Spleen (tissue), 11 donors: ENCODE measurements around the gene NT5C1A. TPM values are rescaled to one million over a fixed set of nuclear protein-coding genes. Genes with fewer than 3 reads are reported as not detected.

ENCODE experiments used
- DNase-seq: peaks from one replicate; pipeline ENCODE4 v3.0.0-alpha.2; 2020
- H3K27ac ChIP-seq, 8 donors: fragments of 200-600 bp; sonication (generic) in 7 of 8; 1 replicate in 4 of 8; 2 replicates in 4 of 8; pipeline versions ENCODE4 v1.5.0 to v1.8.0; 2016 to 2021; ENCODE audit warnings: inconsistent platforms in 4 of 8, mild to moderate bottlenecking in 4 of 8, moderate library complexity in 1 of 8
- H3K27me3 ChIP-seq, 7 donors: fragments of 200-600 bp; sonication (generic) in 6 of 7; replicated peaks in 1 of 7; 1 replicate in 4 of 7; 2 replicates in 3 of 7; pipeline versions ENCODE4 v1.5.0 to v1.8.0; 2016 to 2021; ENCODE audit warnings: inconsistent platforms in 3 of 7, mild to moderate bottlenecking in 1 of 7
- H3K36me3 ChIP-seq, 6 donors: fragments of 200-600 bp; sonication (generic) in 5 of 6; 1 replicate in 4 of 6; 2 replicates in 2 of 6; pipeline versions ENCODE4 v1.5.0 to v1.8.0; 2016 to 2021; ENCODE audit warnings: inconsistent platforms in 2 of 6
- H3K4me1 ChIP-seq, 6 donors: fragments of 200-600 bp; sonication (generic) in 5 of 6; 1 replicate in 3 of 6; 2 replicates in 3 of 6; pipeline versions ENCODE4 v1.5.0 to v1.8.0; 2016 to 2021; ENCODE audit warnings: inconsistent platforms in 3 of 6
- H3K4me3 ChIP-seq, 8 donors: fragments of 200-600 bp; sonication (generic) in 7 of 8; 1 replicate in 4 of 8; 2 replicates in 4 of 8; pipeline versions ENCODE4 v1.5.0 to v1.8.0; 2016 to 2021; ENCODE audit warnings: inconsistent platforms in 4 of 8, mild to moderate bottlenecking in 4 of 8, moderate library complexity in 2 of 8
- H3K9me3 ChIP-seq, 8 donors: fragments of 200-600 bp; sonication (generic) in 7 of 8; 1 replicate in 4 of 8; 2 replicates in 4 of 8; pipeline versions ENCODE4 v1.5.0 to v1.8.0; 2016 to 2021; ENCODE audit warnings: inconsistent platforms in 4 of 8
- CTCF ChIP-seq, 11 experiments: fragments of 200-600 bp in 7 of 11; fragments of 450-650 bp in 4 of 11; sonication (generic) in 4 of 11; IDR thresholded peaks in 8 of 11; conservative IDR thresholded peaks in 3 of 11; 1 replicate in 7 of 11; 2 replicates in 4 of 11; pipeline versions ENCODE4 v1.4.0 to v1.8.0; 2016 to 2021; ENCODE audit warnings: antibody characterized with exemption in 11 of 11, inconsistent platforms in 4 of 11, mild to moderate bottlenecking in 1 of 11
- POLR2A ChIP-seq, 3 donors: fragments of 450-650 bp; IDR thresholded peaks; one replicate each; pipeline ENCODE4 v1.5.1; 2017; ENCODE audit warnings: antibody characterized with exemption in 3 of 3, mild to moderate bottlenecking in 1 of 3
- POLR2AphosphoS5 ChIP-seq, 3 donors: sonication (generic); formaldehyde crosslinking; IDR thresholded peaks; one replicate each; pipeline ENCODE4 v1.5.1; 2017; ENCODE audit warnings: antibody characterized with exemption in 3 of 3
- WGBS, 5 donors: extraction: QIAGEN DNeasy Blood & Tissue Kit in 3 of 5; methylation state at CpG; one replicate each; pipeline versions ENCODE4 v1.1.5 to v1.1.7; 2013 to 2018; 5-methylcytosine and 5-hydroxymethylcytosine counted together
- intact Hi-C: fragments of 100-400 bp; cut with DNase I; formaldehyde crosslinking; loops from one replicate; pipeline ENCODE4 v1.15.0; 2023; ENCODE audit warnings: low total_unique reads
- polyA plus RNA-seq, 3 donors: library from polyadenylated mRNA; stranded (reverse); fragments of 200-250 nt; gene quantifications; one replicate each; pipeline ENCODE4 v1.2.1, GENCODE V29; 2013
- total RNA-seq, 7 donors: library from RNA; depleted of rRNA in 3 of 7; stranded (reverse); fragments of >200 nt in 3 of 7; fragmentation: NEBNext Ultra II Directional in 4 of 7; extraction: Animal tissue kit (Norgen Biotek cat#: 25700) in 4 of 7; gene quantifications; one replicate each; pipeline versions ENCODE4 v1.1.0 to v1.2.1, GENCODE V29; 2016 to 2021
- donor health status: healthy with polysubstance abuse.
- donor health status: DM: no; HTN: no; CAD: no; lungs with moderate emphysema.
- donor health status: DM: no; HTN: no; CAD: no.
- donor health status: Bipolar disorder and iron deficiency.
- donor health status: healthy.
- donor health status: DM: no; HTN: no; CAD: no.
- donor health status: DM: yes; HTN: yes; CAD: no.

Gene NT5C1A
- total and polyA plus RNA-seq, 10 donors, result 0.23 TPM; not detected in 9

GRCh38 chr1:39713557-39713956 is 41.6 kb upstream of the NT5C1A start:
- H3K9me3 ChIP-seq, result no peaks in the 10 kb centered on the region
- H3K4me3 ChIP-seq, result no peak overlapping the region
- no peaks in the 10 kb centered on the region for H3K36me3 ChIP-seq
- TF ChIP-seq POLR2AphosphoS5 (IDR thresholded peaks at IDR 0.05) (no peak), POLR2A (IDR thresholded peaks at IDR 0.05) (no peak), CTCF (IDR thresholded peaks at IDR 0.05 in 8 of 11, conservative IDR thresholded peaks at IDR 0.05 in 3 of 11) (no peak)
- no peak overlapping the region for H3K27ac ChIP-seq
- DNase-seq, result no peak
- WGBS, 5 donors, result 91 to 98% (median 94%) methylated on average over 5 of the region's 5 CpGs
- intact Hi-C loops, result no loop called here
- H3K27me3 ChIP-seq, result peaks cover 0 to 63% (median 0%) of the 10 kb centered on the region in 7 donors
- H3K4me1 ChIP-seq, result no peaks in the 10 kb centered on the region

- 81 to 89% (median 83%) methylated on average over 6 of the region's 6 CpGs for WGBS, 5 donors
- H3K4me3 ChIP-seq, result no peak overlapping the region
- no peaks in the 10 kb centered on the region for H3K36me3 ChIP-seq
- intact Hi-C loops, result no loop called here
- no peaks in the 10 kb centered on the region for H3K9me3 ChIP-seq
- H3K27me3 ChIP-seq, result peaks cover 0 to 49% (median 0%) of the 10 kb centered on the region in 7 donors
- no peak for DNase-seq
- TF ChIP-seq POLR2A (IDR thresholded peaks at IDR 0.05) (no peak), POLR2AphosphoS5 (IDR thresholded peaks at IDR 0.05) (no peak), CTCF (IDR thresholded peaks at IDR 0.05 in 8 of 11, conservative IDR thresholded peaks at IDR 0.05 in 3 of 11) (no peak)
- H3K27ac ChIP-seq, result no peak overlapping the region
- no peaks in the 10 kb centered on the region for H3K4me1 ChIP-seq
These were observed 40.0 kb upstream of the NT5C1A start for GRCh38 chr1:39711966-39712340.

GRCh38 chr1:39711104-39711965 is 39.4 kb upstream of the NT5C1A start:
- Histone ChIP-seq H3K27me3 (peaks cover 0 to 43% (median 0%) of the 10 kb centered on the region in 7 donors), H3K9me3 (no peaks in the 10 kb centered on the region), H3K36me3 (no peaks in the 10 kb centered on the region), H3K4me3 (no peak overlapping the region), H3K27ac (no peak overlapping the region), H3K4me1 (no peaks in the 10 kb centered on the region)
- no peak for TF ChIP-seq POLR2A (IDR thresholded peaks at IDR 0.05)
- TF ChIP-seq CTCF (IDR thresholded peaks at IDR 0.05 in 8 of 11, conservative IDR thresholded peaks at IDR 0.05 in 3 of 11), result no peak
- no peak for TF ChIP-seq POLR2AphosphoS5 (IDR thresholded peaks at IDR 0.05)
- 77 to 86% (median 83%) methylated on average over 12 of the region's 12 CpGs for WGBS, 5 donors
- no peak for DNase-seq
- intact Hi-C loops, result no loop called here

- intact Hi-C loops, result no loop called here
- H3K27me3 ChIP-seq, result peaks cover 0 to 23% (median 0%) of the 10 kb centered on the region in 7 donors
- DNase-seq, result no peak
- H3K36me3 ChIP-seq, result no peaks in the 10 kb centered on the region
- no peaks in the 10 kb centered on the region for H3K9me3 ChIP-seq
- no peak overlapping the region for H3K4me3 ChIP-seq
- H3K4me1 ChIP-seq, result no peaks in the 10 kb centered on the region
- WGBS, 5 donors, result 89 to 99% (median 92%) methylated on average over 4 of the region's 4 CpGs
- H3K27ac ChIP-seq, result no peak overlapping the region
- TF ChIP-seq POLR2AphosphoS5 (IDR thresholded peaks at IDR 0.05), result no peak
- TF ChIP-seq CTCF (IDR thresholded peaks at IDR 0.05 in 8 of 11, conservative IDR thresholded peaks at IDR 0.05 in 3 of 11), result no peak
- no peak for TF ChIP-seq POLR2A (IDR thresholded peaks at IDR 0.05)
These were observed 35.6 kb upstream of the NT5C1A start for GRCh38 chr1:39707506-39707905.
